T-cell (primary cell): ENCODE measurements around the gene CTDSP1. TPM values are rescaled to one million over a fixed set of nuclear protein-coding genes. Genes with fewer than 3 reads are reported as not detected.
A peak's percentile ranks its signal among the peaks of the same experiment; 100 is the strongest.

ENCODE experiments used
- ATAC-seq, 4 experiments: fragments of 200-7000 bp in 3 of 4; fragments of 150-1000 bp in 1 of 4; cut with Tn5 transposase; replicated peaks in 1 of 4; 1 replicate in 3 of 4; 2 replicates in 1 of 4; pipeline ENCODE4 v1.10.0; 2021; ENCODE audit warnings: moderate library complexity in 3 of 4, mild to moderate bottlenecking in 2 of 4, moderate number of reproducible peaks in 1 of 4
- CTCF ChIA-PET, 2 donors: fragments of 300-600 bp; sonication (Branson Sonifier 250); formaldehyde crosslinking; loops; one replicate each; lab custom pipeline; 2022; ENCODE audit warnings: antibody characterized with exemption in 2 of 2; lab: Charles Lee
- POLR2A ChIA-PET, 2 donors: fragments of 300-600 bp; sonication (Branson Sonifier 250); formaldehyde crosslinking; loops; one replicate each; lab custom pipeline; 2022; ENCODE audit warnings: antibody characterized with exemption in 2 of 2; lab: Charles Lee
- DNase-seq, 35 experiments: peaks; one replicate each; pipeline versions ENCODE4 v3.0.0 to v3.0.0-alpha.2; 2013 to 2023
- H3K27ac ChIP-seq: one replicate; pipeline ENCODE4 v1.5.1; 2013; ENCODE audit warnings: low read length
- H3K27me3 ChIP-seq, 2 experiments: replicated peaks in 1 of 2; 1 replicate in 1 of 2; 2 replicates in 1 of 2; pipeline versions ENCODE4 v1.6.1 to v1.7.0; 2013; ENCODE audit warnings: low read length in 1 of 2, mixed read lengths in 1 of 2; ENCODE audit not compliant: control insufficient read depth in 2 of 2, insufficient read depth in 2 of 2; ENCODE audit errors: extremely low read depth in 1 of 2
- H3K36me3 ChIP-seq, 2 donors: 1 replicate in 1 of 2; 2 replicates in 1 of 2; pipeline versions ENCODE4 v1.6.1 to v1.7.0; 2013; ENCODE audit warnings: low read length in 1 of 2; ENCODE audit not compliant: control insufficient read depth in 2 of 2, insufficient read depth in 1 of 2; ENCODE audit errors: extremely low read depth in 1 of 2
- H3K4me1 ChIP-seq, 2 experiments: 1 replicate in 1 of 2; 2 replicates in 1 of 2; pipeline versions ENCODE4 v1.6.1 to v1.7.0; 2013; ENCODE audit warnings: low read length in 2 of 2, mixed read lengths in 1 of 2; ENCODE audit not compliant: insufficient read depth in 2 of 2, control insufficient read depth in 1 of 2; ENCODE audit errors: extremely low read depth in 1 of 2
- H3K4me3 ChIP-seq, 2 donors: 1 replicate in 1 of 2; 2 replicates in 1 of 2; pipeline versions ENCODE4 v1.5.1 to v1.7.0; 2013; ENCODE audit warnings: mild to moderate bottlenecking in 2 of 2, low read length in 1 of 2, moderate library complexity in 1 of 2; ENCODE audit not compliant: control insufficient read depth in 1 of 2; ENCODE audit errors: extremely low read depth in 1 of 2
- H3K9me3 ChIP-seq: 2 replicates; pipeline ENCODE4 v1.7.0; 2013
- H3K27ac Mint-ChIP-seq, 2 donors: one replicate each; pipeline ENCODE4 v1.8.0; 2020 to 2021; ENCODE audit warnings: mild to moderate bottlenecking in 2 of 2, mixed read lengths in 2 of 2
- H3K27me3 Mint-ChIP-seq, 2 donors: one replicate each; pipeline ENCODE4 v1.8.0; 2021 to 2022; ENCODE audit warnings: mixed read lengths in 2 of 2
- H3K36me3 Mint-ChIP-seq: one replicate; pipeline ENCODE4 v1.8.0; 2021; ENCODE audit warnings: mixed read lengths
- H3K4me1 Mint-ChIP-seq, 3 donors: one replicate each; pipeline ENCODE4 v1.8.0; 2020 to 2022; ENCODE audit warnings: mixed read lengths in 3 of 3, mild to moderate bottlenecking in 1 of 3
- H3K4me3 Mint-ChIP-seq, 3 donors: one replicate each; pipeline ENCODE4 v1.8.0; 2020 to 2022; ENCODE audit warnings: mild to moderate bottlenecking in 3 of 3, mixed read lengths in 3 of 3, moderate library complexity in 3 of 3
- H3K9me3 Mint-ChIP-seq, 3 donors: one replicate each; pipeline ENCODE4 v1.8.0; 2020 to 2022; ENCODE audit warnings: mixed read lengths in 3 of 3
- WGBS: methylation state at CpG from one replicate; pipeline ENCODE4 v1.1.5; 2013; ENCODE audit warnings: missing lambda C conversion rate; ENCODE audit not compliant: insufficient coverage; 5-methylcytosine and 5-hydroxymethylcytosine counted together
- total RNA-seq, 35 experiments: library from RNA in 6 of 35; stranded (reverse) in 6 of 35; fragments of 120-200 nt in 1 of 35; gene quantifications; one replicate each; pipeline versions ENCODE4 v1.2.1 to v1.2.4 and lab custom pipeline; 2013 to 2026

Gene CTDSP1
- total RNA-seq = 100 to 1,000 TPM; 105 to 200 (median 195) TPM
- total RNA-seq (2013) = 107 TPM
- 40.0 to 234 (median 118) reads per million in 29 experiments for total RNA-seq (lab: John Stamatoyannopoulos, UW)

DNA sequence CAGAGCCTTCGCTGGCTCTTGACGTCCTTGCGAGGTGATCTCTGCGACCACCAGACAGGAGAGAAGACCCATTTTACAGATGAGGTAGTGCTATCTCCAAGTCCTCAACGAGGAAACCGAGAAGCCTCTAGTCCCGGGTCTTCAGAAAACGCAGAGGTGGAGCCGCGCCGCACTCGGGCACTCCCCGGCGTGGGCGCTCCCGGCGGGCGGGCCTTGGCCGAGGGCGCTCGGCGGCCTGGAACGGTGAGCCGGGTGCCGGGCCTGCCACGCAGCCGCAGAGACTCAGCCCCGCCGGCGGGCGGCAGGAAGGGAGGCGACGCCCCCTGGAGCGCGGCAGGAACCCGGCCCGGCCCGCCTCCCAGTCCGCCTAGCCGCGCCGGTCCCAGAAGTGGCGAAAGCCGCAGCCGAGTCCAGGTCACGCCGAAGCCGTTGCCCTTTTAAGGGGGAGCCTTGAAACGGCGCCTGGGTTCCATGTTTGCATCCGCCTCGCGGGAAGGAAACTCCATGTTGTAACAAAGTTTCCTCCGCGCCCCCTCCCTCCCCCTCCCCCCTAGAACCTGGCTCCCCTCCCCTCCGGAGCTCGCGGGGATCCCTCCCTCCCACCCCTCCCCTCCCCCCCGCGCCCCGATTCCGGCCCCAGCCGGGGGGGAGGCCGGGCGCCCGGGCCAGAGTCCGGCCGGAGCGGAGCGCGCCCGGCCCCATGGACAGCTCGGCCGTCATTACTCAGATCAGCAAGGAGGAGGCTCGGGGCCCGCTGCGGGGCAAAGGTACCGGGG, at the start of gene CTDSP1:
Gene CTDSP1 (plus strand): TSS at position 478 of the 776 bp plus-strand sequence. CDS start 223 bp downstream, at position 701.
- ChIA-PET CTCF (interaction anchor here (0.5 to 0.6 kb wide), 2 partner anchors 104 to 448 kb away, joined by 3 read pairs; no protein-coding TSS in a partner anchor), POLR2A (interaction anchor here (0.6 to 0.7 kb wide), 2 partner anchors 84 to 180 kb away, joined by 5 to 8 read pairs; no protein-coding TSS in a partner anchor)
- Histone ChIP-seq H3K9me3 (no peaks in the 10 kb centered on the region), H3K4me1 (peaks cover 22 to 85% of the 10 kb centered on the region in 2 experiments), H3K27ac (peak within 1 kb of the TSS; percentile 99), H3K36me3 (peaks cover 13 to 32% of the 10 kb centered on the region in 2 donors), H3K27me3 (no peaks in the 10 kb centered on the region), H3K4me3 (peak within 1 kb of the TSS; percentile 78 to 98)
- no peaks in the 10 kb centered on the region for H3K9me3 Mint-ChIP-seq
- peaks cover 13% of the 10 kb centered on the region for H3K36me3 Mint-ChIP-seq
- no peaks in the 10 kb centered on the region for H3K27me3 Mint-ChIP-seq
- ATAC-seq (peak; percentile 25 to 38 (median 32)), DNase-seq (peak; percentile 80 to 94 (median 86))
- H3K27ac Mint-ChIP-seq = peak within 1 kb of the TSS; percentile 89 to 91
- WGBS = under 1% methylated on average over 57 of the region's 78 CpGs
- H3K4me1 Mint-ChIP-seq = peaks cover 52 to 59% (median 58%) of the 10 kb centered on the region in 3 donors
- H3K4me3 Mint-ChIP-seq = peak within 1 kb of the TSS; percentile 91 to 93 (median 91)

- POLR2A ChIA-PET = no interaction called here
- H3K4me1 Mint-ChIP-seq = peaks cover 0 to 4% (median 2%) of the 10 kb centered on the region in 3 donors
- H3K4me3 Mint-ChIP-seq = no peak overlapping the region
- no peak overlapping the region for H3K4me3 ChIP-seq
- H3K27me3 Mint-ChIP-seq = no peaks in the 10 kb centered on the region
- no peaks in the 10 kb centered on the region for H3K9me3 ChIP-seq
- peaks cover 3% of the 10 kb centered on the region for H3K36me3 Mint-ChIP-seq
- H3K4me1 ChIP-seq = peaks cover 0 to 8% of the 10 kb centered on the region in 2 experiments
- H3K27ac ChIP-seq = no peak overlapping the region
- no peak for DNase-seq
- peaks cover 0 to 7% of the 10 kb centered on the region in 2 experiments for H3K27me3 ChIP-seq
- no peaks in the 10 kb centered on the region for H3K36me3 ChIP-seq
- 92% methylated on average over 13 of the region's 14 CpGs for WGBS
- no peak overlapping the region for H3K27ac Mint-ChIP-seq
- H3K9me3 Mint-ChIP-seq = peaks cover 4 to 13% (median 11%) of the 10 kb centered on the region in 3 donors
- CTCF ChIA-PET = interaction anchor here in 1 of 2 donors (1.5 kb wide), 1 partner anchor 60 kb away, joined by 18 read pairs; no protein-coding TSS in a partner anchor
- ATAC-seq = no peak
Measured at GRCh38 chr2:218354045-218354444, 45.6 kb upstream of the CTDSP1 start.

DNA sequence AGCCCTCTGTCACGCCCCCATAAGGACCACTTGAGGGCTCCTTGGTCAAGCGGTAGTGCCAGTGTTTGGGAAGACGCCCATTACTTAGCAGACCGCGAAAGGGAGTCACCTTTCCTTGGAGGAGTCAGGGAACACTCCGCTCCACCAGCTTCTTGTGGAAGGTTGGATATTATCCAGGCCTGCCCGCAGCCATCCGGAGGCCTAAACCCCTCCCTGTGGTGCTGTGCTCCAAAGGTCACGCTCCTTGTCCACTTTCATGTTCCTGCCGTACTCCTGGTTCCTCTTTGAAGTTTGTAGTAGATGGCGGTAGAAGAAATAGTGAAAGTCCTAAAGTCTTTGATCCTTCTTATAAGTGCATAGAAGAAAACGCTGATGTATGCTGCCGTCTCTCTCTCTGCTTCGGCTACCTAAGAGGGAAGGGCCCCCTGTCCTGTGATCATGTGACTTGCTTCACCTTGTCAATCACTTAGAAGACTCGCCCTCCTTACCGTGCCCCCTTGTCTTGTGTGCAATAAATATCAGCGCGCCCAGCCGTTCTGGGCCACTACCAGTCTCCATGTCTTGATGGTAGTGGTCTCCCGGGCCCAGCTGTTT, 44.7 kb upstream of the CTDSP1 start:
- 93% methylated on average over 5 of the region's 20 CpGs for WGBS
- peaks cover 4 to 13% (median 11%) of the 10 kb centered on the region in 3 donors for H3K9me3 Mint-ChIP-seq
- POLR2A ChIA-PET = no interaction called here
- H3K27ac ChIP-seq = no peak overlapping the region
- H3K36me3 Mint-ChIP-seq = peaks cover 3% of the 10 kb centered on the region
- no peaks in the 10 kb centered on the region for H3K9me3 ChIP-seq
- peaks cover 0 to 8% of the 10 kb centered on the region in 2 experiments for H3K4me1 ChIP-seq
- no peaks in the 10 kb centered on the region for H3K27me3 Mint-ChIP-seq
- ATAC-seq = no peak
- H3K27ac Mint-ChIP-seq = no peak overlapping the region
- H3K27me3 ChIP-seq = peaks cover 0 to 7% of the 10 kb centered on the region in 2 experiments
- CTCF ChIA-PET = interaction anchor here (0.7 to 4.4 kb wide), 7 partner anchors 39 to 82 kb away, joined by 7 to 31 read pairs (median 11); no protein-coding TSS in a partner anchor
- no peak overlapping the region for H3K4me3 ChIP-seq
- H3K4me1 Mint-ChIP-seq = peaks cover 0 to 4% (median 2%) of the 10 kb centered on the region in 3 donors
- H3K36me3 ChIP-seq = no peaks in the 10 kb centered on the region
- no peak for DNase-seq
- H3K4me3 Mint-ChIP-seq = no peak overlapping the region

GRCh38 chr2:218357236-218358177, 42.2 kb upstream of the CTDSP1 start:
- H3K9me3 ChIP-seq = no peaks in the 10 kb centered on the region
- peaks cover 0 to 4% (median 2%) of the 10 kb centered on the region in 3 donors for H3K4me1 Mint-ChIP-seq
- 71% methylated on average over 11 of the region's 17 CpGs for WGBS
- no peak overlapping the region for H3K27ac ChIP-seq
- peaks cover 0 to 8% of the 10 kb centered on the region in 2 experiments for H3K4me1 ChIP-seq
- H3K27me3 Mint-ChIP-seq = no peaks in the 10 kb centered on the region
- DNase-seq (no peak), ATAC-seq (no peak)
- H3K4me3 Mint-ChIP-seq = no peak overlapping the region
- peaks cover 0 to 4% (median 4%) of the 10 kb centered on the region in 3 donors for H3K9me3 Mint-ChIP-seq
- ChIA-PET POLR2A (interaction anchor here in 1 of 2 donors (0.6 kb wide), 2 partner anchors 9 to 10 kb away, joined by 3 read pairs; no protein-coding TSS in a partner anchor), CTCF (interaction anchor here (0.6 to 4.4 kb wide), 24 partner anchors 30 to 245 kb away, joined by 3 to 31 read pairs (median 4); partner anchors contain the start of genes AAMP (in 1 of the 2) and PNKD (in 1 of the 2))
- H3K27ac Mint-ChIP-seq = no peak overlapping the region
- no peak overlapping the region for H3K4me3 ChIP-seq
- no peaks in the 10 kb centered on the region for H3K36me3 Mint-ChIP-seq
- peaks cover 0 to 7% of the 10 kb centered on the region in 2 experiments for H3K27me3 ChIP-seq
- H3K36me3 ChIP-seq = no peaks in the 10 kb centered on the region

DNA sequence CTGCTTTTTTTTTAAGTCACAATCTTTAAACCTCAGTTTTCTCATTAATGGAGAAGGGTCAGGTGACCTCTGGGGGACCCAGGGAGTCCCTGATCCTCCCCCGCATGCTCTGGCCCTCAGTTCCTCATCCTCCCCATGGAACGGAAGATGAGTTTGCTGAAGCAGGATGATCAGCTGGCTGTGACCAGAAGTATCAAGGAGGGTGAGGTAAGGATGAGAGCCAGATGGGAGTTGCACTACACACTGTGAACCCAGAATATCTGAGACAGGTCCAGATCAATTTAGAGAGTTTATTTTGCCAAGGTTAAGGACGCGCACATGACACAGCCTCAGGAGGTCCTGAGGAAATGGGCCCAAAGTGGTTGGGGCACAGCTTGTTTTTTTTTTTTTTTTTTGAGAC, 39.2 kb upstream of the CTDSP1 start:
- Mint-ChIP-seq H3K4me1 (peaks cover 0 to 4% (median 2%) of the 10 kb centered on the region in 3 donors), H3K4me3 (no peak overlapping the region), H3K9me3 (no peaks in the 10 kb centered on the region), H3K36me3 (no peaks in the 10 kb centered on the region), H3K27me3 (no peaks in the 10 kb centered on the region), H3K27ac (no peak overlapping the region)
- ChIA-PET CTCF (interaction anchor here in 1 of 2 donors (1.1 kb wide), 1 partner anchor 58 kb away, joined by 9 read pairs; no protein-coding TSS in a partner anchor), POLR2A (no interaction called here)
- 91% methylated on average over 2 of the region's 4 CpGs for WGBS
- H3K9me3 ChIP-seq = no peaks in the 10 kb centered on the region
- no peak for DNase-seq
- no peak overlapping the region for H3K27ac ChIP-seq
- H3K27me3 ChIP-seq = peaks cover 0 to 4% of the 10 kb centered on the region in 2 experiments
- H3K4me1 ChIP-seq = peaks cover 0 to 8% of the 10 kb centered on the region in 2 experiments
- H3K4me3 ChIP-seq = no peak overlapping the region
- no peak for ATAC-seq
- H3K36me3 ChIP-seq = no peaks in the 10 kb centered on the region
